SK-N-MC (cell line): ENCODE results near the gene NF2.

Experiments
- EZH2 ChIP-seq: fragments of 200-600 bp; sonication (generic); IDR thresholded peaks from one replicate; pipeline ENCODE4 v1.6.1; 2017; ENCODE audit warnings: antibody characterized with exemption
- POLR2AphosphoS5 ChIP-seq: IDR thresholded peaks from 2 replicates; pipeline ENCODE4 v1.6.1; 2012; ENCODE audit warnings: mild to moderate bottlenecking, low read depth, low read length, borderline replicate concordance

DNA sequence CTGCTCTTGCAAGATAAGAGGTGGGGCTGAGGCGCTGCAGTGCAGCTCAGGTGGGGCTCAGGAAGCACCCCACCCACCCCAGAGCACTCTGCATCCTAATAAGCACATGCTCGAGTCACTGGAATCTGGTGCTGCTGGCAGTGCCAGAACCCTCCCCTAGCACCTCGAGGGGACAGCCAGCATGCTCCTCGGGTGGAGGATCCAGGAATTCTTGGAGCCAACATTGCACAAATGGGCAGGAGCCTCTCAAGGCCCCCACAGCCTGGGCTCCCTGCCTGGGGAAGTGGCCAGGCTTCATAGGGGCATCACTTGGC lies 88.9 kb downstream of the NF2 start:
- TF ChIP-seq EZH2 (no peak), POLR2AphosphoS5 (no peak)
